HG02852 (cell line): Measurements from ENCODE around the gene PCK1.

ENCODE experiments used
- ATAC-seq: cut with Tn5 transposase; IDR thresholded peaks from one replicate; pipeline ENCODE4 v1.9.1; 2021; ENCODE audit warnings: mild to moderate bottlenecking, moderate library complexity; ENCODE audit not compliant: unreplicated experiment

PCK1 gene

DNA sequence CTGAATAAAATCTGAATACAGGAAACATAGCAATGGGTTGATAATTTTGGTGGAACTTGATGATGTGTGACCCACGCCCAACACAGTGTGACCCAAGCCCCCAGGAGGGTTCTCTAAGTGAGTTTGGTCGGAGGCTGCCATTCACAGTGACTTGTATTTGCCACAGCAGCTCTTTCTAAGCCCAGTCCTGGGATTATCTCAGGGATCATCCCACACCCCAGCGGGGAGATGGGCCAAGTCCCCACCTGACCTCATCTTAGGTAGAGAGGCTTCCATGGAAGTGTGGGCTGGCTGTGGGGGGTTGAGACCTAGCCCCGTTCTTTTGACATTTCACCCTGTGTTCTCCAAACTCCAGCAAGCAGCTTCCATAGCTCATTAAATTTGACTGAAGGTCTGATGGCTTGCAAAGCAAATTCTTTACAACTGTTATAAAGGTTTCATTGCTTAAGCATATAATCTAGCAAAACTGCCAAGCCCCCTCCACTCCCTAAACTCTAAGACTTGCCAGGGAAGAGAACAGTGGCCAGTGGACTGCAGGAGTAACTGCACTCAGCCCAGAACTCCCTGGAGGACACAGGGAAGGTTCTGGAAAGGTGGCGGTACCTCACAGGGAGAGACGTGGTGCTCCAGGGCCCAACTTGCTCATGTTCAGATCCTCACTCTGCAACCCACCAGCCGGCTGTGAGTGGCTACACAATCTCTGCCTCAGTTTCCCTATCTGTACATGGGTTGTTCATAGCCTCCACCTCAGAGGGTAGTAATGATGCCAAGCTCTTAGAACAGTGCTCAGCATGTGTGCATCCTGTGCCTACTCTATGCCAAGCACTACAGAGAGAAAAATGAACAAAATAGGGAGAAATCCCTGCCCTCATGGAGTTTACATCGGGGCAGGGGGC is 1.0 kb upstream of the PCK1 start:
- no peak for ATAC-seq

DNA sequence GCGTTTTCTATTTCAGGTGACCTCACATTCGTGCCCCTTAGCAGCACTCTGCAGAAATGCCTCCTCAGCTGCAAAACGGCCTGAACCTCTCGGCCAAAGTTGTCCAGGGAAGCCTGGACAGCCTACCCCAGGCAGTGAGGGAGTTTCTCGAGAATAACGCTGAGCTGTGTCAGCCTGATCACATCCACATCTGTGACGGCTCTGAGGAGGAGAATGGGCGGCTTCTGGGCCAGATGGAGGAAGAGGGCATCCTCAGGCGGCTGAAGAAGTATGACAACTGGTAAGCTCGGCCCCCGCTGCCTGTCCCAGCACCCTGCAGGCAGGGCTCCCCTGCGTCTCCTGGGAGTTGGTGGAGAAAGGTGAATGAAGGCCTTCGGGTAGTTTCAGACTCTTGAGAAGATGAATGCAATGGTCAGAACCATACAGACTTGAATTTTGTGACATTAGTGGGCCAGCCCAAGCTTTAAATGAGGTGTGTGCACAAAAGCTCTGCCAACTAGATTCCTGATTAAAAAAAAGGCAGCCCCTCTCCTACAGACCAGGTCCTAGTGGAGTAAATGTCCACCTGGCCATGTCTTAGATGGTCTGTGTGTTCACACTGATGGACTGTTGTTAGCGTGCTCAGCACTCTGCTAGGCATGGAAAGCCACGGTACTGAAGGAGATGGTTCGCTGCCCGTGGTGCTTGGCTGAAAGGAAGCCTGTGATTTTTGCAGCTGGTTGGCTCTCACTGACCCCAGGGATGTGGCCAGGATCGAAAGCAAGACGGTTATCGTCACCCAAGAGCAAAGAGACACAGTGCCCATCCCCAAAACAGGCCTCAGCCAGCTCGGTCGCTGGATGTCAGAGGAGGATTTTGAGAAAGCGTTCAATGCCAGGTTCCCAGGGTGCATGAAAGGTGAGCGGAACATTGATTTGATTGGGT is 708 bp downstream of the PCK1 start:
- ATAC-seq = no peak

DNA sequence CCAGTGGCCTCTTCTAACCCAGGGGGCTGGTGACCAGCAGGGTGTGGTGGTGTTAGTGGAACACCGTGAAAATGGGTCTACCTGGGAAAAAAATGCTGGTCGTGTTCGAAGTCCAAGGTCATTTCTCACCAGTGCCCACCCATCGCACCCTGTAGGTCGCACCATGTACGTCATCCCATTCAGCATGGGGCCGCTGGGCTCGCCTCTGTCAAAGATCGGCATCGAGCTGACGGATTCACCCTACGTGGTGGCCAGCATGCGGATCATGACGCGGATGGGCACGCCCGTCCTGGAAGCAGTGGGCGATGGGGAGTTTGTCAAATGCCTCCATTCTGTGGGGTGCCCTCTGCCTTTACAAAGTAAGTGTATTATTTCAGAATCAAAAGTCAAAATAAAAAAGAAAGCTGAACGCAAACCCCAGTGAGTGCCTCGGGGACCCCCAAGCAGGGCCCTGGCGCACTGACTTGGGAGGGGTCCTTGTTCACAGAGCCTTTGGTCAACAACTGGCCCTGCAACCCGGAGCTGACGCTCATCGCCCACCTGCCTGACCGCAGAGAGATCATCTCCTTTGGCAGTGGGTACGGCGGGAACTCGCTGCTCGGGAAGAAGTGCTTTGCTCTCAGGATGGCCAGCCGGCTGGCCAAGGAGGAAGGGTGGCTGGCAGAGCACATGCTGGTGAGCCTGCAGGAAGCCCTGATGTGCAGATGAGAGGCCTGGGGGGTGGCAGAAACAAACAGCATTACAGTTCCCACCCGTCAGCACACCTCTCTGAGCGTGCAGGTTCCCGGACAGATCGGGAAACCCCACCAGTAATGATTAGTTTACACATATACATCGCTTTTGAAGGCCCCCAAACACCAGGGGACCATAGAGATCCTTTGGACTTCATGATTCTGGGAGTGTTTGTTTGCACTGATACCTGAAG is 1.9 kb downstream of the PCK1 start:
- no peak for ATAC-seq

DNA sequence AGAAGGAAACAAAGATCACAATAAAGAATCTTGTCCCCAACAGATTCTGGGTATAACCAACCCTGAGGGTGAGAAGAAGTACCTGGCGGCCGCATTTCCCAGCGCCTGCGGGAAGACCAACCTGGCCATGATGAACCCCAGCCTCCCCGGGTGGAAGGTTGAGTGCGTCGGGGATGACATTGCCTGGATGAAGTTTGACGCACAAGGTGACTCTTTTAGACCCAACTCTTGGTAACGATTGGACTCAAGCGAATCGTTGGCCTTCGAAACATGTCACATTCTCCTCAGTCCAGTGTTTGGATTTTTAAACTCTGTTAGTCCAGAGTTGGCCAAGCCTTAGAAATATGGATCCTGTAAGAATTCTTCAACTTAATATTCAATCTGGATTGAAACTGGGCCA is 2.6 kb downstream of the PCK1 start:
- ATAC-seq = no peak

DNA sequence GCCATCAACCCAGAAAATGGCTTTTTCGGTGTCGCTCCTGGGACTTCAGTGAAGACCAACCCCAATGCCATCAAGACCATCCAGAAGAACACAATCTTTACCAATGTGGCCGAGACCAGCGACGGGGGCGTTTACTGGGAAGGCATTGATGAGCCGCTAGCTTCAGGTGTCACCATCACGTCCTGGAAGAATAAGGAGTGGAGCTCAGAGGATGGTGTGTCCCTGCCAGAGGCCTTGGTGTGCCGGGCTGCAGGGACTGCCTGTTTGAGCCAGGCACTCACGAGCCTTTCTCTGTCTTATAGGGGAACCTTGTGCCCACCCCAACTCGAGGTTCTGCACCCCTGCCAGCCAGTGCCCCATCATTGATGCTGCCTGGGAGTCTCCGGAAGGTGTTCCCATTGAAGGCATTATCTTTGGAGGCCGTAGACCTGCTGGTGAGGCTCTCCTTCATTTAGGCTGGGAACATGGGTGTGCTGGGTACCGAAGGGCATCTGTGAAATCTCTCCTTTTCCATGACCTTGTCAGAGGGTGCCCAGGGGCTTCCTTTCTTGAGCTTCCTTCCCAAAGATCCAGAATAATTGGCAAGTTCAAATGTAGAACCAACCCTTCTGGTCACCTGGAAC is 3.4 kb downstream of the PCK1 start:
- no peak for ATAC-seq

DNA sequence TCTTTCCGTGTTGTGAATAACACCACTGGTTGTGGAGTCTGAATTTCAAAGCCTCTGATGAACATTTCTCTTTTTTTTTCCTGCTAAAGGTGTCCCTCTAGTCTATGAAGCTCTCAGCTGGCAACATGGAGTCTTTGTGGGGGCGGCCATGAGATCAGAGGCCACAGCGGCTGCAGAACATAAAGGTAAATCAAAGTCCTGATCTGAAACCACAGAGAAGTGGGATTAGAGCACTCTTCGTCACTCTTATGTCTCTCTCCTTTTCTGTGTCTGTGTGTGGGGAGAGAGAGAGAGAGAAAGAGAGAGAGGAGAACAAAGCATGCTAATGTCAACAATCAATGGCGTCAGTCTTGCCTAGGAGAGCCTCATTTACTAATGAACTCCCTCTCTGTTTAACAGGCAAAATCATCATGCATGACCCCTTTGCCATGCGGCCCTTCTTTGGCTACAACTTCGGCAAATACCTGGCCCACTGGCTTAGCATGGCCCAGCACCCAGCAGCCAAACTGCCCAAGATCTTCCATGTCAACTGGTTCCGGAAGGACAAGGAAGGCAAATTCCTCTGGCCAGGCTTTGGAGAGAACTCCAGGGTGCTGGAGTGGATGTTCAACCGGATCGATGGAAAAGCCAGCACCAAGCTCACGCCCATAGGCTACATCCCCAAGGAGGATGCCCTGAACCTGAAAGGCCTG is 4.2 kb downstream of the PCK1 start:
- no peak for ATAC-seq

DNA sequence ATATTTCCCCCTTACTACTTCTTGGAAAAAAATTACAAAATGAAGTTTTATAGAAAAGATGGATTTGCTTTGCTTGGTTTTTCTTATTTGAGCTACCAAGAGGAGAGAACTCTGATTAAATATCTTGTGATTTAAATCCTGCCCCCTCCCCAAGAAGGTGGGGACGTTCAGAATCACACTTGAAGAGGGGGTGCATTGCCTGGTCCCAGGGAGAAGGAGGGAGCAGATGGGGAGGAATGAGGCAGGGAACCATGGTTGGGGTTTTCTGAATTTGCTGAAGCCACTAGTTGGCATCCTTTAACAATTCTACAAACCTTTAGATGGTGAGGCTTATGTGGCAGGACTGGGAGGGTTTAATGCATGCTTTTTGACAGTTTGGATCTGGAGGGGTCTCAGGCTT is 5.5 kb downstream of the PCK1 start:
- no peak for ATAC-seq

DNA sequence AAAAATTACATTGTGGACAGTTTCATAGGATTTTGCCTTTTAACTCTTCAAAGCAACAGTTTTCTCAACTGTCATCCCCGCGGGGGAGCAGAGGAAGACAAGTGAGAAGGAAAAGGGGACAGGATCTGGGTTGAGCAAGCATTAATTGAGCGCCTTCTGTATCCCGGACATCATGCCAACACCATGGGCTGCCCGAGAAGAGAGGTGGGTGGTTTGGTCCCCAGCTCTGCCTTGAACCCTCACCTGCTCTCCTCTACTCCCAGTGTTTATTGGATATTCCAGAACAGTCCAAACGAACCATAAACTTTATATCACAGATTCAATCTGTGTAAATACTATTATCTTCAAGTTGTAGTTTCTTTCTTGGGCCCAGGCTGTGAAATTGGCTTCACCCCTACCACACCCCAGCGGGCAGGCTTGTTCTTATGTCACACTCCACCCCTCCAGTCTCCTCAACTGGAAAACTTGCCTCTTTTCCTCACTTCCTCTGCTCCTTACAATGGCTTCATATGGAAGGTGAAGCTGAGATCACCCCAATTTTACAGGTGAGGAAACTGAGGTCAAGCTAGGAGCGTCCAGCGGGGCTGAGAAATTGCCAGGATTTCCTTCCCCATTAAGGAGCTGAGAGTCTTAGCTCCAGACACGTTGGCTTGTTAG is 6.0 kb downstream of the PCK1 start:
- no peak for ATAC-seq

DNA sequence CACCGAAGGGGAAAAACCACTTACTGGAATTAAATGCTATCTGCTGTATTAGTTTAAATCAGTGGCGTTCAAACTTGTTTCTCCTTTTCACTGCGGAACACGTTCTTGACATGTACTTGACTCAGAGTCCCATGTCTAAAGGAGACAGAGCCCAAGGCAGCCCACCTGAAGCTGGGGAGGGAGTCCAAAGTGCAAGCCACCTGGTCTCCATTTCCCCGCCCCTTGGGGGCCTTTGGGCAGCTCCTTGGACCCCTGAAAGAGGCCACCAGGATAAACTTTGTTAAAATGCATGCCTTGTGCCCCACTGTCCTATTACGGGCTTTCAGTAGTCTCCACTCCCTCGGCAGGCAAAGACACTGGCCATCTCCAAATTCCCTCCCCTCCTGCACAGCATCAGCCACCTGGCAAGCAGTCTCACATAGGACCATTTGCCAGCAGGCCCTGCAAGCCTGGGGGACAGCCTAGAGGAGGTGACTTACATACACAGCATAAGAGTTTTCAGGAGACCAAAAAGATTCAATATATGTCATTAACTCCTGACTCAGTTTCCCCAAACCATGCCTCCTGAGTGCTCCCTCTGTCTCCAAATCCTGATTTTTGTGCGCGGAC is 6.7 kb downstream of the PCK1 start:
- ATAC-seq = no peak

DNA sequence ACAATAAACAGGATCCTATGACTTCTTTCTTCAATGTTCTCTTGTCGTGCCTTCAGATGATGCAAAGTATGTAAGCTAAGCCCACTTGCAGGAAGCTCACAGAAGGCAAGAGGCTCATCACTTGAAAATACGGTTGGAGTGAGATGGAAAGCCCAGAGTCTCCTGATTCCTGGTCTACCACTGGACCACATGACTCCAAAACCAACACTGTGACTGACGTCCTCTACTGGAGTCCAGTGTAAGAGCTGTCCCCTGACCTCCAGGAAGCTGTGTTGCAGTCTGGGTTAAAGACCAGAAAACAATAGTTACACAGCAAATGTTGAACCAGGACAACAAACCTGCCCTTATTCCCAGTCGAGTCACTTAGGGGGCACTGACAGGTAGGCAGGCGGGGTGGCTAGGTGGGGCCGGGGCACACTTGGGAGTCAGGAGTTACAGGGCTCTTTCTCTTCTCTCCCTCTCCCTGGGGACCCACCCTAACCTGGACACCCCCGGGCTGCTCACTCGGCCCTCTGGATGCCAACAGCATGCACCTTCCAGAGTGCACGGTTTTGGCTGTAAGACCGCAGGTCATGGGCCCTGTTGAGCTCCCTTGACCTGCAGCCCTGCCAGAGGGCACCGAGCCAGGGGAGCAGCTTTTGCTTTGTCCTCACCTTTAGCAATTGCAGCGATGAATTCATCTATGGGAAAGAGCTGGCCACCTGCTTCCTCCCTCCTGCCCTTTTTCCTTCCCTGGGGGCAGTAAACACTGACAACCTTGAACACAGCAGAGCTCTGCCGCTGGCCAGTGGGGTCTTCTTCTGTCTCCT is 7.4 kb downstream of the PCK1 start:
- ATAC-seq = no peak

DNA sequence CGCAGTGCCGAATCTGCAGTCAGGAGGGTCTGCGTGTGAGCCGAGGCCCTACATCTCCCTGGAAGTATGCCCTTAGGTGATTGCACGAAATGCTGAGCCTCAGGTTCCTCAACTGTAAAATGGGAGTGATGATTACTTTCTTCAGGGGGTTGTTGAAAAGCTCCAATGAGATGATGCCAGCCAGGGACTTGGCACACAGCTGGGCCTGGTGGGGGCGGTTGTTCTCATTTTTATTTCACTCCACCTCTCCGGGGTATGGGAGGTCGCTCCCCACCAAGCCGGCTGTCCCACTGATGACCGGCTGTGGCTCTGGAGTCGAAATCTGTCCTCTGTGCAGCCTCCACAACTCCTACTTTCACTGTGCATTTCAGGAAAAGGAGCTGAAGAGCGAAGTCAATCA is 8.1 kb downstream of the PCK1 start:
- ATAC-seq = no peak

DNA sequence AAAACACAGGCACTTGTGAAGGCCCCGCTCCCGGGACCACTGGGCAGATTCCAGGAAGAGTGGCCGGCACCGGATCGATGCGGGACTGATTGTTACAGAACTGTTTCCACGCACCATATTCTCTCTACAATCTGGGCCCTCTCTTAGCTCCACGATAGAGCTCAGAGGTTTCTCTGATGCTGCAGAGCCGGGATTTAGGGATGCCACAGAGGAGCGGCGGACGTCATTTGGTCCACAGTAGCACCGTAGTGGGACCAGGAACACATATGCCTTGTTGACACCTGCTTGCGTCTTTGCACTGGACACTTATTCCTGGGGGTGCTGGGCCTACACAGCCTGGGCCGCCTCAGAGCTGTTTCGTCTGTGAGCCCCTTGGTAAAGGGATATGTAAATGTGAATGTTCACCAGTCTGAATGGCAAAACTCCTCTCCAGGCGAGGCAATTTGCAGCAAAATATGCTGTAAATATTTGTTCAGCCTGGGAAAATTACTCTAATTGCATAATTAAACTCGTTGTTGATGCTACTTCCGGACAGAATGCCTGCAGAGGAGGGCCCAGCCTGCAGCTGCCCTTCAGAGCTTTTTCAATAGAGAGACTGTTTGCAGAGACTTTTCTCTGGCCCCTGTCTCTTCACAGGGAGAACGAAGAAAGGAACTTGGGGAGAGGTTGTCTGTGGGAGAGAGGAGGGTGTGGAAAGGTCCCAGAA is 9.4 kb downstream of the PCK1 start:
- ATAC-seq = no peak

DNA sequence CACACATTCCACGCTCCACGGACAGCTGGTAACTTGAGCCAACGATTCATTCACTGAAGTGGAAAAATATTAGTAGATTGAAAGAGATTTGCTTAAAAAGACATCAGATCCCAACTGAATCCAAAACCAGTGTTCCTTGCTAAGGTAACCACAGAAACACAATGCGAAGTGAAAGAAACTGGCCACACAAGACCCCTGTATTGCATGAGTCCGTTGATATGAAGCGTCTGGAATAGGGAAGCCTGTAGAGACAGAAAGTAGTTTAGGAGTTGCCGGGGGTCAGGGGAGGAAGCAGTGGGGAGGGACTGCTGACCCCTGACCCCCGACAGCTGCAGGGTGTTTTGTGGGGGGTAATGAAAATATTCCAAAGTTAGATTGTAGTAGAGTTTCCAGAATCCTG is 10.0 kb downstream of the PCK1 start:
- ATAC-seq = no peak

DNA sequence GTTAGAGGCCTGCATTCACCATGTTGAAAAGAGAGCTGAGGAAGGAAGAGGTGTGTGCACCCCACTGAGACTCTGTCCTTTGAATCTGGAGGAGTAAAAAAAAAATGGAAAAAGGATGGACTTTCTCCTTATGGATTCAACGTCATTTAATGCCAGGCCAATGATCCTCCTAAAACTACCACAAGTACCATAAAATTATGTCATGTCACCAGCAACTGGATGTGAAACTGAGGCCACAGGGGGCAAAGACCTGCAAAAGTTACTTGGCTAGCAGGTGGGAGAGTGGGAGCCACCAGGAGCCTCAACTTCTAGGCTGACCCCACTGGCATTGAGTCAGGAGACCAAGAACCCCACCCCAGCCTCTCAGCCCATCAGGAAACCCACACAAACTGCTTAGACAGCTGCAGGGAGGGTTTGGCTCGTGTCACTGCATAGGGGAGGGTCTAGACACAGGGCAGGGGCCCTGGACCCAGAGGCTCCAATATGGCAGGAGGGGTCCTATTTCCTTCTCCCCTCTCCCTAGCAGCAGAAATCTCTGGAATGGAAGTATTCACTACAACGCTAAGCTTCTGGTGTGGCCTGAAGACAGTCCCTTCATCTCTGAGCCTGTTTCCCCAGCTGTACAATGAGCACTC is 11.0 kb downstream of the PCK1 start:
- no peak for ATAC-seq

DNA sequence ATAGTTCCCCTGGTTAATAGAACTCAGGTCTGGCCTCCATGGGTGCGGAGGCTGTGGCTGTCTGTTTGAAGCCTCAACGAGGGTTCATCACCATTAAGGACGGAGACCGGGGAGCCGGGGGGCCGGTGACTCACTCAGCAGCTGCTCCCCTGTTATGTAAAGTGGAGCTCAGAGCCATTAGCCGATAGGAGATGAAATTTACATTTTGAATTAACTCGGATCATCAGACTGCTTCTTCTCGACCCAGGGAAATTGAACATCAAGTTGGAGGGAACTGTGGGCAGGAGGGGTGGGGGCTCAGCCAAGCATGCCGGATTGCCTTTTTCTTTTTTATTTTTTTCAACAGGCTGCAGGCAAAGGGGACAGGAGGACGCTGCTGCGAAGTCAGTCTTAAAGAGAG is 12.3 kb downstream of the PCK1 start:
- no peak for ATAC-seq

DNA sequence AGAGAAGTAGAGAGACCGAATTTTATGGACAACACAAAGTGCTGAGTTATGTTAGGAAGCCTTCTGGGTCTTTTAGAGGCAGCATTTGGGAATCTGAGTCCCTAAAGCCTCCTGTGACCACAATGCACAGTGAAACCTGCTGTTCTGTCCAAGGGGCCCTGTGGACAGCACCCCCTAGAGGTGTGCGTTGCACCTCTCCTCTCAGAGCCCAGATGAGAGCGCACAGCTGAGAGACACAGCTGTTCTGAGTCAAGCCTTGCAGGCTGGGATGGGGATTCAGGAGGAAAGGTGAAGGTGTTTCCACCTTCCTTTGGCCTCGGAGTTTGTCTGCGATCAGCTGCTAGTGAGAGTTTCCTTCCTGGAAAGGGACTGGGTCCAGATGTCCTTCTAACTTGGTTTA is 13.0 kb downstream of the PCK1 start:
- no peak for ATAC-seq

DNA sequence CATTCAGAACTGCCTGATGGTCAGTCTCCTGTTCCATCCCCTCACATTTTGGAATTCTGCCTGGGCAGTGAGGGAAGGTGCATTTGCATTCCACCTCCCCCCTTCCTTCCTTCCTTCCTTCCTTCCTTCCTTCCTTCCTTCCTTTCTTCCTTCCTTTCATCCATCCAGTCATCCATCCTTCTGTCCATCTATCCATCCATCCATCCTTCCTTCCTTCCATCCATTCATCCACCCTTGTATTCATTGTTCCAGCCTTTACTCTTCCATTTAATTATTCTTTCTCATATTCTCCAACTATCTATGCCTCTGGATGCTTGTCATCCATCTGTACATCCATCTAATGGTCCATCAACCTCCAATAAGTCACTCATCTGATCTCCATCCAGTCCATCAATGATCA is 14.0 kb downstream of the PCK1 start:
- ATAC-seq = no peak
